GM13976 (cell line): Measurements from ENCODE around the gene STPG4.

Experiments used
- DNase-seq: peaks from one replicate; pipeline ENCODE4 v3.0.0; 2012; ENCODE audit warnings: low spot score
- CTCF ChIP-seq: IDR thresholded peaks from 2 replicates; pipeline ENCODE4 v1.5.1; 2012; ENCODE audit warnings: borderline replicate concordance, mild to moderate bottlenecking; ENCODE audit not compliant: insufficient read depth; ENCODE audit errors: extremely low read depth, missing control alignments, control extremely low read depth
- in situ Hi-C: fragments of 300-500 bp; cut with MboI; formaldehyde crosslinking; loops from one replicate; pipeline ENCODE4 v1.12.0; 2022; ENCODE audit warnings: low sequenced_read_pairs, mixed read lengths, inconsistent platforms; ENCODE audit not compliant: unreplicated experiment

Gene STPG4

GRCh38 chr2:47074691-47075090 lies 80.4 kb downstream of the STPG4 start:
- in situ Hi-C loops: no loop called here
- TF ChIP-seq CTCF: no peak
- no peak for DNase-seq

DNA sequence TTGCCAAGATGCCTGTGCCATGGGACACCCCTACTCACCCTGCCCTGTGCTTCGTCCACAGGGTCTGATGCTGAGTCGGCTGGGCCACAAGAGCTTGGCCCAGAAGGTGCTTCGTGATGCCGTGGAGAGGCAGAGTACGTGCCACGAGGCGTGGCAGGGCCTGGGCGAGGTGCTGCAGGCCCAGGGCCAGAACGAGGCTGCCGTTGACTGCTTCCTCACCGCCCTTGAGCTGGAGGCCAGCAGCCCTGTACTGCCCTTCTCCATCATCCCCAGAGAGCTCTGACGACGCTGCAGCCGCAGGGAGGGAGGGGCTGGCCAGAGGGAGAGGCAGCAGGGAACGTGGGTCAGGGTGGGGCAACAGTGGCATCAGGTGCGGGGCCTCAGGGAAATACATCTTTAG lies 81.5 kb downstream of the STPG4 start:
- in situ Hi-C loops: no loop called here
- no peak for DNase-seq
- no peak for TF ChIP-seq CTCF

GRCh38 chr2:47073217-47073616 lies 81.9 kb downstream of the STPG4 start:
- in situ Hi-C loops: no loop called here
- no peak for TF ChIP-seq CTCF
- no peak for DNase-seq

DNA sequence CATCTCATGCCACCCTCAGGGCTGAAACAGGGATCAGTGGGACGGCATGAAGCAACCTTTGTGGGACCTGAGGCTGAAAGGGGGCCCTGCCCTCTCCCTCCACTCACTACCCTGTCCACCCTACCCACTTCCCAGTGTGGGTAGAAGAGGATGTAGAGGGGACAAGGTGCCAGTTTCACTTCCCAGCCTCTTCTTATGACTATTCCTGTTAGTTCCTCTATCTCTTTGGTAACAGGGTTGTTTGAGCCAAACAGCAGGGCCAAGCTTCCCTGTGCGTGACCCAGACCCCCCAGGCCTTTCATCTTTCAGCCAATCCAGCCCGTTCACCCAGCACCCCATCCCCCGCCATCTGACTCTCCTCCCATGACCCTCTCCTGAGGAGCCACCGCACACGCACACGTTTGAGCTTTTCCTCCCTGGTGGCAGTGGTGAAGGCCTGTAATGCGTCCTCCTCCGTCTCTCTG lies 82.3 kb downstream of the STPG4 start:
- TF ChIP-seq CTCF: no peak
- in situ Hi-C loops: no loop called here
- no peak for DNase-seq

GRCh38 chr2:47072018-47072691 lies 83.0 kb downstream of the STPG4 start:
- no peak for DNase-seq
- in situ Hi-C loops: no loop called here
- no peak for TF ChIP-seq CTCF

GRCh38 chr2:47070920-47071824 lies 83.9 kb downstream of the STPG4 start:
- TF ChIP-seq CTCF: no peak
- DNase-seq: peak; percentile 80
- in situ Hi-C loops: no loop called here
